T47D (cell line): Measurements from ENCODE around the gene PPM1G.
"Not testable (repeated sequence)": the region's sequence is repeated elsewhere in the genome, so short reads cannot be mapped to it uniquely, and the experiment has no call there.

ENCODE experiments used
- DNase-seq, 2 experiments: peaks; one replicate each; pipeline versions ENCODE4 v3.0.0 to v3.0.0-alpha.2; 2011 to 2012; ENCODE audit warnings: low read depth in 1 of 2, low spot score in 1 of 2
- JUND ChIP-seq: IDR thresholded peaks from 2 replicates; pipeline ENCODE4 v1.6.1; 2012; ENCODE audit warnings: low read depth
- in situ Hi-C: cut with HindIII; loops from 2 replicates; pipeline ENCODE4 v1.10.0; 2016; ENCODE audit warnings: low sequenced_read_pairs, low pct_unique_long_range_greater_than_20kb

PPM1G gene

DNA sequence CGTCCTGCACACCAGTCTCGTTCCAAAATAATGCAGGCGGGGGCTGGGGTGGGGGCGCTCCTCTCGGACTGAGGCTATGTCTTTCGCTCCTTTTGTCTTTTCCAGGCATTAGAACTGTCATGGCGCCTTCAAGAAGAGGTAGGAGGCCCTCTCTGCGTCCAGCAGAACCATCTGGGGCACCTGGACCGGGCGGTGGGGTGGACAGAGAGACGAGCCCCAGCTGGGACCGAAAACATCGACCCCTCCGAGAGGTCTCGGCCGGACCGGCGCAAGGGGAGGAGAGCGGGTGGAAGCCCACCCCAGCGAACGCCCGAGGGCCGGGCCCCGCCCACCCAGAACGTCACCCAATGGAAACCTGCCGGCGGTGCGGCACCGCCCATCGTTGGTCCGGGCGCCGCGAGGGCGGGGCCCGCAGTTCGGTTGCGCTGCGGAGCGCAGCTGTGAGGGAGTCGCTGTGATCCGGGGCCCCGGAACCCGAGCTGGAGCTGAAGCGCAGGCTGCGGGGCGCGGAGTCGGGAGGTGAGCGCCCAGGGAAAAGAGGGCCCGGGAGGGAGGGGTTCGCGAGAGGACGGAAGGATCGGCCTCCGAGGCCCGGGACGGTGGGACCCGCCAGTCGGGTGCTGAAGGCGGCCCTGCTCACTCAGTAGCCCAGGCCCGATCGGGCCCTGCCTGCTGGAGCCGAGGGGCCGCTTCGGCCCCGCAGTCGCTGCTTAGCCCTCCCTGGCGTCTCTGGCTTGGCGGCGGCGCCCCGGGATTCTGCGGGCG is 19.0 kb upstream of the PPM1G start, which contains the start of gene NRBP1:
Gene NRBP1 (plus strand): TSS at position 419 of the 765 bp plus-strand sequence. CDS start 4,643 bp downstream, outside the sequence.
- peak; percentile 75 to 89 for DNase-seq
- in situ Hi-C loops, result no loop called here
- TF ChIP-seq JUND, result no peak

DNA sequence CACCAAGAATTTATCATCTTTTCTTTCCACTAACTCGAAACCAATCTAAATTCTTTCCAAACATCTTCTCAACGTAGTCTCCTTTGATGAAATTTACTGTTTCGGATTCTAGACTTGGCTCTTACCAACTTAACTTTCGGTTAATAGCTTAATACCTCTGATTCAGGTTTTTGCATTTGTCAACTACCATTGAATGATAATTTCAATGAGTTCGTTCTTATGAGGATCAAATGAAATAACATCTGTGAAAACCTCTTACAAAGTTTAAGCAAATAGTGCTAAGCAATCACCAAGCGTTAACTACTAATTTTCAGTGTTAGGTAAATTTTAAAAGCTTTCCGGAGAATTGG is 18.4 kb upstream of the PPM1G start:
- in situ Hi-C loops, result no loop called here
- TF ChIP-seq JUND, result no peak
- no peak for DNase-seq

DNA sequence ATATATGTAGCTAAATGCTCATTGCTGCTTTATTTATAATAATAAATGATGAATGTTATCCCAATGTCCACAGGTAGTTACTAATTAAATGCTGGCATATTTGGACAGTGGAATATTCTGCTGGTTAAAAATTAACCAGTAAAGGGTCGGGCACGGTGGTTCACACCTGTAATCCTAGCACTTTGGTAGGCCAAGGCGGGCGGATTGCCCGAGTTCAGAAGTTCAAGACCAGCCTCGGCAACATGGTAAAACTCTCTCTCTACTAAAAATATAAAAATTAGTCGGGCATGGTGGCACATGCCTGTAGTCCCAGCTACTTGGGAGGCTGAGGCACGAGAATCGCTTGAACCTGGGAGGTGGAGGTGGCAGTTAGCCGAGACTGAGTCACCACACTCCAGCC is 15.6 kb upstream of the PPM1G start:
- in situ Hi-C loops, DNase-seq: not testable (repeated sequence)

DNA sequence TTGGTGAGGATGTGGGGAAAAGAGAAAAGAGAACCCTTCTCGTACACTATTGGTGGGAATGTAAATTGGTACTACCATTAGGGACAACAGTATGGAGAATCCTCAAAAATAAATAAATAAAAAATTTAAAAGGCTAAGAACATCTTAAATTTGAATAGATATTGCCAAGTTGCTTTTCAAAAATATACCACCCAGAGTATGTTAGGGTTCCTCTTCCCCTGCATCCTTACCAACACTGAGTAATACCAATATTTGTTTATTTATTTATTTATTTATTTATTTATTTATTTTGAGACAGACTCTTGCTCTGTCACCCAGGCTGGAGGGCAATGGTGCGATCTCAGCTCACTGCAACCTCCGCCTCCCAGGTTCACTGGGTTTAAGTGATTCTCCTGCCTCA is 13.6 kb upstream of the PPM1G start:
- DNase-seq, result no peak
- TF ChIP-seq JUND, result no peak
- in situ Hi-C loops, result no loop called here

DNA sequence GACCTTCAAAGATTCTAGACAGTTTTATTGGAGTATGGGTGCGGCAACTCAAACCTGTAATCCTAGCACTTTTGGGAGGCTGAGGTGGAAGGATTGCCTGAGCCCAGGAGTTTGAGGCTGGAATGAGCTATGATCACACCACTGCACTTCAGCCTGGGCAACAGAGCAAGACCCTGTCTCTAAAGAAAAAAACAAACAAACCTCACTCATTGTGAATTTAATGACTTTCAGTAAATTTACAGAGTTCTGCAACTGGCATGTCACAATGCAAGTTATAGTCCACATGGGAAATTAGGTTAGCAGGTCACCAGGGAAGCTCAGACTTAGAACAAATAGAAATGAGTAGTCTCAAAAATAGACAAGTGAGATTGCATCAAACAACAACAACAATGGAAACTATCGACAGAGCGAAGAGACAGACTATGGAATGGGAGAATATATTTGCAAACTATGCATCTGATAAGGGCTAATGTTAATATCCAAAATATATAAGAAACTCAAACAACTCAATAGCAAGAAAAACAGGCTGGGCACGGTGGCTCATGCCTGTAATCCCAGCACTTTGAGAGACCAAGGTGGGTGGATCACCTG is 12.4 kb upstream of the PPM1G start:
- TF ChIP-seq JUND, result no peak
- DNase-seq, result no peak
- in situ Hi-C loops, result no loop called here

DNA sequence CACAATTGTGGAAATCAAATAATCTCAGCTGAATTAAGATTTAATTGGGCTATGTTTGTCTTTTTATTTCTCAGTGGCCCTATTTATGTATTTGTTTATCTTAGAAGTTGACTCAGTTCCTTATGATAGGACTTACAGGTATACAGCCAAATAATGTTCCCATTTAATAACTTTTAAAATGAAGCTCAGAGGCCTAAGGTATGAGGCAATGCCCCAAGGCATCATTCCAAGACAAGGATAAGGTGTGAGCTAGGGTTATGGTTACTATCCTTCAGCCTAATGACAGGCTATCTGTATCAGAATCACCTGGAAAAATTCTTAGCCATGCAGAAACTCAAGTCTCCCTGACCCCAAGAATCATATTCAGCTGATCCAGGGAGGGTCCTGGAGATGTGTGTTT is 11.6 kb upstream of the PPM1G start:
- TF ChIP-seq JUND, result no peak
- in situ Hi-C loops, result no loop called here
- DNase-seq, result no peak

DNA sequence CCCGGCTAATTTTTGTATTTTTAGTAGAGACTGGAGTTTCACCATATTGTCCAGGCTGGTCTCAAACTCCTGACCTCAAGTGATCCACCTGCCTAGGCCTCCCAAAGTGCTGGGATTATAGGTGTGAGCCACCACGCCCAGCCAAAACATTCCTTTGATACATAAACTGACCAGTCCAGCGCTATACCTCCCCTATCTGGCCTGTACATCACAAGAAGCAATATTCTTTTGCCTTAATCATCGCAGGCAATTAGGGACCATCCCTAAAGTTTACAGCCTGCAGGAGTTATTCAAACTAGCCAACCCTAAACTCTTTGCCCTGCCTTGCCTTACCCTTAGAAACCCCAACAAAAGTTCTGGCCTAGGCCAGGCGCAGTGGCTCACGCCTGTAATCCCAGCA is 6.8 kb upstream of the PPM1G start:
- no peak for DNase-seq
- in situ Hi-C loops, result no loop called here
- TF ChIP-seq JUND, result no peak

DNA sequence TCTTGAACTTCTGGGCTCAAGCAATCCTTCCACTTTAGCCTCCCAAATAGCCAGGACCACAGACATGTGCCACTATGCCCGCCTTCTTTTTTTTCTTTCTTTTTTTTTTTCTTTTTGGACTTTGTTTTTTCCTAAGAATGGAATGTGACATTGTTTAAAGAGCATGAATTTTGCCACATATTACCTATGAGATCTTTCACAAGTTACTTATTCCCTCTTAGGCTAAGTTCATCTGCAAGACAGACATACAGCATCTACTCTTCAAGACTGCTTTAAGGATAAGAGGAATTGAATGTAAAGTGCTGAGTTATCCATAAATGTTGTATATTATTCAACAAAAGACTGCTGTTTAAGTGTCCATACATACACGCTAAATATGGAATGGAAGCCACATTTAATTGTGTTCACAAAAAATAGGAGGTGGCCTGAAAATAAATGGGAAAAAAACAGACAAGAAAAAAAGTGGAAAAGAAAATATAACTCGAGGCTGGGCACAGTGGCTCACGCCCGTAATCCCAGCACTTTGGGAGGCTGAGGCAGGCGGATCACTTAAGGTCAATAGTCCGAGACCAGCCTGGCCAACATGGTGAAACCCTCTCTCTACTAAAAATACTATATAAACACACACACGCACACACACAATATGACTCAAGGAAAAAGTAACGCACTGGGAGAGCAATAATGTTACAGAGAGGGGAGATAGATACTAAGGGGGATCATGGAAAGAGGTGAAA is 3.2 kb upstream of the PPM1G start:
- no peak for TF ChIP-seq JUND
- in situ Hi-C loops, result no loop called here
- no peak for DNase-seq

DNA sequence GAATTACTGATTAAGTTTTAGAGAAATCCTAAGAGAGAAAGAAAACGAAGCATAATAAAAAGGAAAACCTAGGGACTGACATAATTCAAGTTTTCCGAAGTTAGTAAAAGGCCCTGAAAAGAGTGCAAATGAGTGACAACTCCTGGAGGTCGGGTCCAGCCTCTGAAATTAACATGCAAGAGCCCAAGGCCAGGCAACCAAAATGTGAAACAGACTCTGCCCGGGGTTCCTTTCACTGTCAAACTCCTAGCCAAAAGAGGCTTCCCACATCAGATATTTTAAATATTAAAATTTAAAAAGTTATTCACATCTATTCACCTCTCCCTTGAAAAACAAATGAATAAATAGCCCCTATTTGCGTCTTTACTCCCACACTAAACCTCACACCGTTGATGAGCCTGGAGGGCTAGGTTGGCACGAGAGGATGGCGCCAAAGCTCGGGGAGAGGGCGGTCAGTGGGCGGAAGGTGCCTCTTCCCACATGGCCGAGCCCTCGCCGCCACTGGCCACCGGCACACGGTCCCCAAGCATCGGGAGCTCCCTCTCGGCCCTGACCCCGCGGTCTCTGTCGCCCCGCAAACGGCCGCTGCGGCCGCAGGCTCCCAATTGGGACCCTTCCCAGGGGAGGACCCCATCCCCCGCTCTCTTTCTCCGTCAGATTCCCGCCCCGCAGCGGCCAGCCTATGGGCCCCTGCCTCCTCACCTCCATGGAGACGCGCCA is 630 bp downstream of the PPM1G start:
- no peak for DNase-seq
- no peak for TF ChIP-seq JUND
- in situ Hi-C loops, result no loop called here

DNA sequence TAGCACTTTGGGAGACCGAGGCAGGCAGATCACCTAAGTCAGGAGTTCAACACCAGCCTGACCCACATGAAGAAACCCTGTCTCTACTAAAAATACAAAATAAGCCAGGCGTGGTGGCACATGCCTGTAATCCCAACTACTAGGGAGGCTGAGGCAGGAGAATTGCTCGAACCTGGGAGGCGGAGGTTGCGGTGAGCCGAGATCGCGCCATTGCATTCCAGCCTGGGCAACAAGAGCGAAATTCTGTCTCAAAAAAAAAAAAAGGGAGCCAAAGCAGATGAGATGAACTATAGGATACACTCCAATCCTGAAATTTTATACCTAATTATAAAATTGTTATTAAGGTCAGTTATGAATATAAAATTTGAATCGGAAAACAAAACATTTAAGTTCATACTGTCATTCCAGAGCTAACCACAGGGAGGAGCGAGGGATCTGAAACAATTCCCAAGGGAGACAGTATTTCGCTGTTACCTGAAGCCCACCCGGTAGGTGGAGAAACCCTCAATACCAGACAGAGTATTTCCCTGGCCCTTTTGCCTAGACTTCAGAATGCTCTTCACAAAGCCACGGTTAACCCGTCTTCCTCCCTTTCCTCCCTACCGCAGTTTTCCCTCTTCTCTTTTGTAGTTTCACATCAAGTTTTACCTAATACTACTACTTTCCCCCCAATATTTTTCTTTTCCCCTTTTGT is 1.4 kb downstream of the PPM1G start:
- DNase-seq, result peak in 1 of 2 experiments; percentile 57
- TF ChIP-seq JUND, result no peak

DNA sequence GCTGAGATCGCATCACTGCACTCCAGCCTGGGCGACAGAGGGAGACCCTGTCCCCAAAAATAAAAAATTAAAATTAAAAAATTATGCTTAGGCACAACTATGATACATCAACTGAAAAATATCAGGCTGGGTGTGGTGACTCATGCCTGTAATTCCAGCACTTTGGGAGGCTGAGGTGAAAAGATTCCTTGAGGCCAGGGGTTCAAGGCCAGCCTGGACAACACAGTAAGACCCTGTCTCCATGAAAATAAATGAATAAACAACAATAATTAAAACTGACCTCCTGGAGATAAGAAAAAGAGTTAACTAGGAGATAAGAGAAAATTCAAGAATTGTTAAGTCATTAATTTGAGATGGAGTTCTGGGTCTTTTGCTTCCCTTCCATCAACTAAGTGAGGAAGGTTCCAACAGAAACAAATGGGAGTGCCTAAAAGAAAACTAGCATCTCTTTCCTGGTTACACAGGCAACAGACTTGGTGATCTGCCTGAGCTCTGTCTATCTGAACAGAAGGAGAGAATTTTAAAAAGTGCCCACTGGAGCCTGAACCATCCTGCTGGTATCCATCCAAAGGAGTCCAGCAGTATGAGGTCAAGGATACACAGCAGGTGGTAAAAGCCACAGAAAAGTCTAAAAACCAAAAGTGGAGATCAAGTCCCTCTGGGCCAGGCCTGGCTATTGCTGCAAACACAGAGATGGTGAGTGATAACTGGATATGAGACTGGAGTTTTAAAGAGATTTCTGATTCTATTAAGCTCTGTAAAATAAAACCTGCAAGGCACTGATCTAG is 8.8 kb downstream of the PPM1G start:
- DNase-seq, result no peak
- in situ Hi-C loops, result no loop called here
- no peak for TF ChIP-seq JUND

More for the DNA sequence above, 1.4 kb downstream of the PPM1G start:
- in situ Hi-C loops, result no loop called here
